GM15510 (cell line): ENCODE data around the gene SLC34A2.

ENCODE experiments used
- POLR2A ChIP-seq: IDR thresholded peaks from 3 replicates; pipeline ENCODE4 v1.6.1; 2011; ENCODE audit warnings: borderline replicate concordance; ENCODE audit not compliant: insufficient read length; ENCODE audit errors: extremely low read depth

The SLC34A2 gene

GRCh38 chr4:25650311-25650710, 5.3 kb upstream of the SLC34A2 start:
- no peak for TF ChIP-seq POLR2A

DNA sequence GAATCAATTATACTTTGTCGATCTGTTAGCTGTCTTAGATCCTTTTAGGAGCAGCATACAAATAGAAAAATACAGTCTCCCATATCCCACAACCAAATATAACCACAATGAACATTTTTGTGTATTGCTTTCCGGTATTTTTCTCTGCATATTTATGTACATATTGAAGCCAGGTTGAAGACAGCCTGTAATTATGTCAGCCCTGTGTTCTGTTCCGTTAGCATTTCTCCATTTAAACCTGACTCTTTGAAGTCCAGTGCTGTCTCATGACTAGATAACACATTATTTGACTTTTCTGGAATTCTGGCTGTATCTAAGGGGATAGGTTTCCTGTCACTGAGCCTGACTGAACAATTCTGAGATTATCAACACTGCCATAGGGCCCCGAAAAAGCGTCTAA, 4.0 kb upstream of the SLC34A2 start:
- TF ChIP-seq POLR2A, result no peak

- no peak for TF ChIP-seq POLR2A
These were observed 1.4 kb upstream of the SLC34A2 start for GRCh38 chr4:25654031-25654970.

GRCh38 chr4:25656031-25656430, 380 bp downstream of the SLC34A2 start:
- TF ChIP-seq POLR2A, result no peak

- TF ChIP-seq POLR2A, result no peak
These were observed 2.7 kb downstream of the SLC34A2 start for GRCh38 chr4:25658357-25658771.

- TF ChIP-seq POLR2A, result no peak
These were observed 3.1 kb downstream of the SLC34A2 start for GRCh38 chr4:25658777-25659176.

- no peak for TF ChIP-seq POLR2A
These were observed 6.7 kb downstream of the SLC34A2 start for GRCh38 chr4:25662306-25662705.

GRCh38 chr4:25663781-25664180, 8.1 kb downstream of the SLC34A2 start:
- no peak for TF ChIP-seq POLR2A

- TF ChIP-seq POLR2A, result no peak
These were observed 10.5 kb downstream of the SLC34A2 start for GRCh38 chr4:25666031-25666630.

- no peak for TF ChIP-seq POLR2A
These were observed 12.4 kb downstream of the SLC34A2 start for GRCh38 chr4:25667931-25668557.

DNA sequence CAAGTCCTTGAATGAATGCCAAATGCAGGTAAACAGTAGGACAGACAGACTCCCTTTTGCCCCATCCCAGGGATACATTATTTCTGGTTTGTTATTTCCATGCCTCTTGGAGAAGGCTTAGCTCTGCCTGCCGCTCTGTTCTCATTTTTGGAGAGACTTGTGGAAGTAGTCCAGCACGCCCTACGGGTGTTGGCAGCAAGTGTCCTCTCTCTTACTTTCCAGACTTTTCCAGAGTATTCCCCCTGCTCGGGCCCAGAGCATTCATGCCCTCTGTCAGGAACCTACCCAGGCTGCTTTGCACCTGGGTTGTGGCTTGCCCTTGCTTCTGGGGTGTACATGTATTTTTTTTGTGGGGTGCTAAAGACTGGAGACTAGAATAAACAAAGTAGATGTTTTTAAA, 15.3 kb downstream of the SLC34A2 start:
- TF ChIP-seq POLR2A, result no peak

- no peak for TF ChIP-seq POLR2A
These were observed 17.1 kb downstream of the SLC34A2 start for GRCh38 chr4:25672756-25673155.

DNA sequence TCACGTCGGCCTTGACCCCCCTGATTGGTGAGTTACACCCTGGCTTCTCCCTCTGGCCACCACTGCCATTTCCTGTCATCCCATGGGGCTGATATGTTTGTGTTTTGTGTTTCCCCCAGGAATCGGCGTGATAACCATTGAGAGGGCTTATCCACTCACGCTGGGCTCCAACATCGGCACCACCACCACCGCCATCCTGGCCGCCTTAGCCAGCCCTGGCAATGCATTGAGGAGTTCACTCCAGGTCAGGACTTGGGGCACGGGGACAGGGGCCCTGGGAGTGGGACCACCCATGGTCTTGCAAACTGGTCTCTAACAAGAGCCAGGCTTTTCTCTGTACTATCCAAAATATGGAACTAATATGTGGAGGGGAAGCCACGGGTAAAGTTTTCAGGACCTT, 18.7 kb downstream of the SLC34A2 start:
- no peak for TF ChIP-seq POLR2A

- TF ChIP-seq POLR2A, result no peak
These were observed 20.6 kb downstream of the SLC34A2 start for GRCh38 chr4:25676221-25676620.

DNA sequence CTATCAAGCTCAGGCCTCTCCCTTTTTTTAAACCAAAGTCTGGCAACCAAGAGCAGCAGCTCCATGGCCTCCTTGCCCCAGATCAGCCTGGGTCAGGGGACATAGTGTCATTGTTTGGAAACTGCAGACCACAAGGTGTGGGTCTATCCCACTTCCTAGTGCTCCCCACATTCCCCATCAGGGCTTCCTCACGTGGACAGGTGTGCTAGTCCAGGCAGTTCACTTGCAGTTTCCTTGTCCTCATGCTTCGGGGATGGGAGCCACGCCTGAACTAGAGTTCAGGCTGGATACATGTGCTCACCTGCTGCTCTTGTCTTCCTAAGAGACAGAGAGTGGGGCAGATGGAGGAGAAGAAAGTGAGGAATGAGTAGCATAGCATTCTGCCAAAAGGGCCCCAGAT, 21.5 kb downstream of the SLC34A2 start:
- TF ChIP-seq POLR2A, result no peak
